GM12892 (cell line): ENCODE measurements around the gene RPS6KA2.

ENCODE experiments used
- POLR2A ChIP-seq: IDR thresholded peaks from 2 replicates; pipeline ENCODE4 v1.6.1; 2011; ENCODE audit warnings: low read depth, low read length, control low read depth
- POLR2AphosphoS5 ChIP-seq: IDR thresholded peaks from 2 replicates; pipeline ENCODE4 v1.6.1; 2011; ENCODE audit warnings: low read depth, low read length, control low read depth
- TAF1 ChIP-seq: IDR thresholded peaks from 2 replicates; pipeline ENCODE4 v1.6.1; 2011; ENCODE audit warnings: low read depth, mild to moderate bottlenecking, control low read depth, low read length, borderline replicate concordance

GRCh38 chr6:166488701-166489100 lies 138.3 kb downstream of the RPS6KA2 start:
- TF ChIP-seq POLR2A (no peak), TAF1 (no peak), POLR2AphosphoS5 (no peak)
